ENCODE data around the gene DGKI. TPM values are rescaled to one million over a fixed set of nuclear protein-coding genes. Genes with fewer than 3 reads are reported as not detected.

DGKI gene
- total RNA-seq, 1 donor from 2014 or later, result 1.5 TPM

DNA sequence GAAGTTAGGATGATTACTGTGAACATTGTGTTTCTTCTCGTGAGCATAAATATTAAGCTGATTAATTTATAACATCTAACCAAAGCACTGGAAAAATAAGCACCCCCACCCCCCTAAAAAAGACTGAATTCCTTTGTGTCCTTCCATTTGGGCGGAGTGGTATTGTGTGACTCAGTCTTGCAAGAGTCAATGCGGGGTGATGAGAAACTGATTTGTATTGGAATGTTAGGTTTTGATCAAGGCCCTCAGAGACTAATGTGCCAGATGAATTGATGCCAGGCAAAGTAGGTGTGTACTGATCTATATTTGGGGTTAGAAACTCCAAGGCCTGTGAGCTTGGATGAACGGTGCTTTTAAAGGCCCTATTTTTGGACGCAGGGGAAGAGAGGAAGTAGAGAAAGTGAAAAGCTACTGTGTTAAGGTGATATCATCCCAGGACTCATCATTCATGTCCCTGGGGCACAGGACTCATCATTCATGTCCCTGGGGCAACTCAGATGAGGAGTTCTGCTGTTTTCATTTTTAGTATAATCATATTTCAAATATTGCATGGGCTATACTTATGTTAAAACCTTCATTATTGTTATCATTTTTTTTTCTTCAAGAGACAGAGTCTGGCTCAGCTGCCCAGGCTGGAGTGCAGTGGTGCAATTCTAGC, 442.0 kb downstream of the DGKI start:
- DNase-seq, result no peak

DNA sequence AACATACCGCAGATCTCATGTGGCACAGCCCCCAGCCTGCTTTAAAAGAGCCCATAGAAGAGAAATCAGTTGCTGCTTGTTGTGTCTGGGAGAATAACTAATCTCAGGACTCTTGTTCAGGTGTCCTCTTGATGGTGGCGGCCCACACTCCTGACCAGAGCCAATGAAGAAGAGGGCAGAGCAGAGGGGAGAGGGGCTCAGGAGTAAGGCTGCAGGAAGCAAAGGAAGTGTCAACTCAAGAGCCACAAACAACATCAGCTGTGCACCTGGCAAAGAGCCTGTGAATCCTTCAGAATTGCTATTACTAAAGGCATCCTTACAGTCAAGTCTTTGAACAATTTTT, 443.4 kb downstream of the DGKI start:
- DNase-seq, result no peak

DNA sequence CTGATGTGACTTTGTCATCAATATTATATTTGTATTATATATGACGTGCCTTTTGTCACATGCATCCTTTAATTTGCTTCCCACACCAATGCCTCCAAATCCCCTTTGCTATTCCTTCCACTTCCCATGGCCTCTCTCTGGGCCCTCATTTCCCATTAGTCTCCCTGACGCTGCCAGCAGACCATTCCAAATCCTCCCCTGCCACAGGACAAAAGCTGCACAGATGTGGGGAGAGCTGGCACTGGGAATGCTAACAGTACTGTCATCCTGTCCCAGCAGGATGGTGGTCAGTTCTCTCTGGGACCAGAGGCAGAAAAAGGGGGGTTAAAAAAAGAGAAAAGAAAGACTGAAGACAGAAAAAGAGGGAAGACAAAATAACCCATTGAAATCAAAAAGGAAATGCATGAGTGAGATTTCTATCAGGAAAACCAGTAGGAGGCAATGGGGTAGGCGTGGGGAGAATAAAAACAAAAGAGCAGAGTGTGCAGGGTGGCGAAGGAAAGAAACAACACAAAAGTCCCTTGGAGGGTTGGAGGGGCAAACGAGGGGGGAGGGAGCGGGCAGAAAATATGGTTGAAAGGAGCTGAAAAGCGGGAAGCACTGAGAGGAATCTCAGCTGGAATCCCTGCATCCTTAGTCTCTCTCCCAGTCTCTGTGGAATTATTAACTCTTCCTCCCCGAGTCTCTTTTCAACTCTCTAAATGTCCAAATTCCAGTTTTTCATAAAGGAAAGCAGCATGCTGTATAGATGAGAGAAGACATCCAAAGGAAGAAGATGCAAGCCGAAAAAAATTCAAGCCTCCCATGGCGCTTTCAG, 444.0 kb downstream of the DGKI start:
- DNase-seq, result no peak

DNA sequence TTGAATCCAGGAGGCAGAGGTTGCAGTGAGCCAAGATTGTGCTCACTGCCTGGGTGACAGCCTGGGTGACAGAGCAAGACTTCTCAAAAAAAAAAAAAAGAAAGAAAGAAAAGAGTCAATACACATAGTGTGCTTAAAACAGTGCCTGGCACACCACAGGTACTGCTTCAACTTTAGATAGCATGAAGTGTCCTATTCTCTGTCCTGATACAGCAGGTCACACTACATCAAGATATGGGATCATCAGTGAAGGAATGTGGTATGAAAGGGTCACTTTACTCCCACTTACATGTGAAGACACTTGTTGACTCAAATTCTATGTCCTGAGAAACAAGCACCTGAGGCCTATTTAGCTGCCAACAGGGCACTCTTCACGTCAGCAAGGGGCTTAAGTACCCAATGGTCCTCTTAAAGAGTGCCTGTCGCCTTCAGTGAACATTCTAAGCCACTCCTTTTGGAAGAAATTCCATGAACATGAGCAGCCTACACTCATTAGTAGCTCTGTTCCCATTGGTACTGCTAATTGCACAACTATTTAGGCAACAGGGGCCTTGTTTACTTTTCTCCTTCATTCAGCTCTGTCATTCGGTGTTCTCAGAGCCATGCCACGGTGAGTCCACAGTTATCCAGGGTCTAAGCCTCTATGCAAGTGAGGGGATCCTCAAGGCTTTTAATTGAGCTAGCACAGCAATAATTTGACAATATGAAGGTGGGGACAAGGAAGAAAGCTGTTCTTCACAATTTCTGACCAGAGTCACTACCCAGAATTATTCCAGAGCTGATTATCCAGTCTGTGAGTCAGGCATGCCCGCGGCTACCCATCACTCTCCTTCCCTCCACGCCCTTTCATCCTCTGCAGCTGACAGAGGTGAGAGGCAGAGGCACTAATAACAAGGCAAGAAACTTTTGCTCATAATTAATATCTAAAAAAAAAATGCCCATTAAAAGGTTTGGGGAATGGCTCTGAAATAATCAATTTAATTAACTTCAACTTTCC, 446.6 kb downstream of the DGKI start:
- DNase-seq, result no peak

DNA sequence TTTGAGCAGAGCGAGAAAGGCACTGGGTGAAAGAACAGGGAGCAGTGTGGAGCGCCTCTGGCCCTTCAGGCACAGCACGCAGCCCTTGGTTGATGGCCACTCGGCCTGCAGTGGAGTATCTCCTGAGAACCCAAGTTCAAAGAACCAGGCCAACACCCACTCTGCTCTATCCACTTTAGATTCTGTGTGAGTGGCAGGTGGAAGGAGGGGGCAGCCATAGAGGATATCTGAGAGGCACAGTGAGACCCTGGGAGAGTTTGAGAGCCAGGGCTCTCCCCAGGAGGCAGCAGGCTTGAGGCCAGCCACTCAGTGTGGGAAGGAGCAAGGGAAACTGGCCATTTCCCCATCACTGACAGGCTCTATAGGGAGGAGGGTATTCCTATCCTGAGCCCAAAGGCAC, 450.7 kb downstream of the DGKI start:
- DNase-seq, result no peak

DNA sequence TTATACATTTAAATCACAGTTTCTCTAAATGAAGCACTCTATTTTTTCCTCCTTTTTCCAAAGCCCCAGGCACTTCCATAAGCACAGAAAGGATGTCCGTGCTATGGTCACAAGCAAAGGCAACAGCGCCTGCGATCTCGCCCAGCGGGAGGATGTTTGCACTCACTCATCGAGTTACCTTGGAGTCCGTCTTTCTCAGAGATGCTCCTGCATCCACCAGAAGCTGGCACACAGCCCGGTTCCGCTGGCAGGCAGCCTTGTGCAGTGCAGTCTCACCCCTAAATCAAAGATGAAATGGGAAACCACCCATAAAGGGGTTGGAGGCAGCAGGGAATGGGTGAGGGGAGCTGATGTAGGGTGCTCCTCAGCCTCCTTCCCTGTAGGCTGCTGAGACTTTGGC, 451.4 kb downstream of the DGKI start:
- no peak for DNase-seq

DNA sequence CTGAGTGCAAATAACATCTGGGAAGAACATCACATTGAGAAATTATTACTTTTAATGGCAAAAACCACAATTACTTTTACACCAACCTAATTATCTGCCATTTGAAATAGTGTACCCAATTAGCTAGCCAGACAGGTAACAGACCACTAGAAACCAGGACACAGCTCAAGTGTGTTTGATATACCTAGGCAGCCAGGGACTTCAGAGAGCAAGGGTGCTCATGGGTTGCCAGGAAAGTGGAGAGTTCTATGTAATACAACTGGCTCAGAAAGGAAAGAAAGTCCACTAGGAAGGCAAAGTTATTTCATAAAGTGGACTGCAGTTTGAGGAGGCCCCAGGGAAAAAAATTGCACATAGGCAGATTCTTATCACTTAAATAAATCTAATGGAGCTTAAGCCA, 453.2 kb downstream of the DGKI start:
- no peak for DNase-seq

DNA sequence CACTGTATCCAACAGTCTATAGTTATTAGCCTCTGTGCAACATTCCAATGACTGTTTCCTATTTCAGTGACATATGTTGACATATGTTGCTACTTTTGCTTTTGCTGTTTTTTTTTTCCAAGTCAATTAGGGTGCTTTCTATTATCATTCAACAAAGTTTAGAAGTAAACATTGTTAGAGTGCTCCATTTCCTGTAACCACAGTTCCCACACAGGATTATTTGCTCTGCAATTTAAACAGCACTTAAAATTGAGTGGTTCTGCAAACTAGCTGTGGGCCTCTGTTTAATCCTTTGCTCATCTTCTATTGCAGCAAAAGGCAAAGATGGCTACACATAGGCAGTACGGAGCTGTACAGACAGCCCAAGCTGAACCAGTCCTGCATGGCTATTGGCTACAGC, 456.7 kb downstream of the DGKI start:
- no peak for DNase-seq

DNA sequence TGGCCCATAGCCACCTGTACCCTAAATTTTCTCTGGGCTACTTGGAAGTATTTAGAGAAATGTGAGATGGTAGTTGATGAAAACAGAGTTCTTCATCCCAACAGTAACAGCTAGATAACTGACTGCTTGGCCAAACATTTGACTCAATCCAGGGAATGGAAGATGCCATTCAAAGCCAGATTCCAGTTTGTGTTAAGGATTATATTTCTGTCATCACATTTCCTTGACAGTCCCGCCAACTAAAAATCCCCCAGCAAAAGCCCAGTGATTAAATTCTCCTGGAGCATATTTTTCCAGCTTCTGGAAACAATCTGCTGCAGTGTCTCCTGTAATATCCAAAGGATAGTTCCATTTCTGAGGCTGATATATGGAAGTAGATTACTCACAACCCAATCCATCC, 457.9 kb downstream of the DGKI start:
- DNase-seq, result no peak

DNA sequence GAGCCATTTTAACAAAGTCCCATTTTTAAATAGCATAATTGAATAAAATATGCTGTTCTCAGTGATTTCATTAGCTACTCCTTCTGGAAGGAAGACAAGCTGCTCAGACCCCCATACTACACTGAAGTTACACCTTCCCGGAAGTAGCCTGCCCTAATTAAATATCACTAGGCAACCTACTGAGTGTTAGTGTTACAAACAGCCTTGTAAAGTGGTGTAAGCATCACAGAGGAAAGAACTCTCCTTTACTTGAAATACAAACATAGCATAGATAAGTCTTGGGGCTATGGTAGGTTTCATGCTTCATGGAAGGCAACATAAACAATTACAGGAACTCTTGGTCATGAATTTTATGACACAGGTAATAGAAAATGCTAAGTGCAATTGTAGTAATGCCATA, 459.8 kb downstream of the DGKI start:
- no peak for DNase-seq

DNA sequence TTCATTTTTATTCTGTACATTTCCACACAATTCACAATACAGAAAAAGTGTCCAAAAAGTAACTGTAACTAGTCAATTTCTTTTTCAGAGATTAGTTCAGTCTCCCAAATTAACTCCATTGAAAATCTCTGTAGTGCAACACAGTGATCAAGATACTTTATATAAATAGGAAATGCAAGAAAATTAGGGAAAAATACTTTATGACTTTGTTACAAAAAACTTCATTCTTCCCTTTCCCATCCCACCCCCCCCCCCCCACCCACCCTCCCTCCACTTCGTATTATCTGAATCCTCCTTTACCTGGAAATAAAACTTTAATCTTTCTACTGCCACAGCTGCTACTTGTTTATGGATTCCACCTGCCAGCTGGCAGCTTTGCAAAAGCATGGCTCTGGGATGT, 465.7 kb downstream of the DGKI start:
- DNase-seq, result no peak

DNA sequence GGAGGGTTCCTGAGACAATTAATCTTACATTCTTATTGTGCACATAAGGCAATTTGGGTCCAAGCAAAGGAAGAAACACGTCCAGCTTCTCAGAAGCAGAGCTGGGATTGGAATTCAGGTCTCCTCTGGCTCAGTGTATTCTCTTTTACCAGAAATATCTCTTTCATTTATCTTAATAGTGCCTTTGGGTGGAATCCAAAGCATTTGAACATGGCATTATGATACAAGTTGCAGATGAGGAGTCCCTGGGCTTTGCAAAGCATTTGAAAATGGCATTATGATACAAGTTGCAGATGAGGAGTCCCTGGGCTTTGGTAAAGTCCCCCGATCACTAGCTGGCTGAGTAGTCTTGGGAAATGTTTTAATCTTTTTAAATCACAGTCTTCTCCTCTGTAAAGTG, 473.3 kb downstream of the DGKI start:
- no peak for DNase-seq

DNA sequence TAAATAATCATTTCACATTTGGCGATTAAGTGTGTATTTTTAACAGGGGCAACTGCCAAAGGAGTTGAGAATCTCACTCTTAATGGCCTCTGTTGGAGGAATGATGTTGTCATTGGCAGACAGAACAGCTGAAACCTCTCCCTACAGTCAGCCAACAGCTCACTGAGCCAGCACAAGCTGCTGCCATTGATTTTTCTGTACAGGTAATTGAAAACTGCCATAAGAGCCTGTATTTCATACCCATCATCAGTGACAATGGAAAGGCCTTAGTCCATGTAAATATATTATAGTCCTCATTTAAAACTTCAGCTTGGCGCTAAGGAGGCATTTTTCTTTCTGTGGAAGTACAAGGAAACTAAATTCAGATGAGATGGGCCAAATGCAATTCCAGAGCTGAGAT, 475.2 kb downstream of the DGKI start:
- DNase-seq, result no peak

DNA sequence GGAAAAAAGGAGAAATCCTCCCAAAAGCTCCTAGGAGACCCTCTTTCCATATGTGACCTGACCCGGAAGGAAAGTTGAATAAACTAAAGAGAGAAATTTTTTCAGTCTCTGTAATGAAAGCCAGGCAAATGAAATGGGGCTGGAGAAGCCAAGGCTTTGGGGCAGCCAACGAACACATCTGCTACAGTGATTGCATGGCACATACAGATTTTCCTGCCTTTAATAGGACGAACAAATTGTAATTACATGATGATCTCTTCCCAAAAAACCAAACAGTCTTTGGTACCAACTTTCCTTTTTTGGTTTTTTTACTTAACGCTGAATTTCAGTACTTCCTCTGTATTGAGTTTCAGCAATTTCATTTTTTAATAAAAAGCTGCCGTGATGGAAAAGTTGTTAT, 479.8 kb downstream of the DGKI start:
- DNase-seq, result no peak

DNA sequence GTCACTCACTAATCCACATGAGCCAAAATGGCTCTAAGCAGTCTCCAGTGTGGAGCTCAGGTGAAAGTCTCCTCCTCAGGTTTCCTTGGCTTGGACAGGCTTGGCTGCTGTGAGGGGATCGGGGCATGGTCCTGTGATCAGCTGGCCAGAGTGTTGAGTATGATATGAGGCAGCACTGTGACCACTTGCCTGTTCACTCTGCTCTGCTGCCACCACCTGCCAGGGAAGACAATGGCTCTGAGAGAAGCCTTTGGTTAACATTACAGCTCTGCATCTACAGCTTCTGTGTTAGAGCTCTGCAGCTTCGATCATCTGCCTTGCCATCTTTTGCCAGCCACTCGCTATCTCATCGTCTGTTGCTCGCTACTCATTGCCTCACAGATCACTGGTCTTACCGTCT, 483.1 kb downstream of the DGKI start:
- no peak for DNase-seq

DNA sequence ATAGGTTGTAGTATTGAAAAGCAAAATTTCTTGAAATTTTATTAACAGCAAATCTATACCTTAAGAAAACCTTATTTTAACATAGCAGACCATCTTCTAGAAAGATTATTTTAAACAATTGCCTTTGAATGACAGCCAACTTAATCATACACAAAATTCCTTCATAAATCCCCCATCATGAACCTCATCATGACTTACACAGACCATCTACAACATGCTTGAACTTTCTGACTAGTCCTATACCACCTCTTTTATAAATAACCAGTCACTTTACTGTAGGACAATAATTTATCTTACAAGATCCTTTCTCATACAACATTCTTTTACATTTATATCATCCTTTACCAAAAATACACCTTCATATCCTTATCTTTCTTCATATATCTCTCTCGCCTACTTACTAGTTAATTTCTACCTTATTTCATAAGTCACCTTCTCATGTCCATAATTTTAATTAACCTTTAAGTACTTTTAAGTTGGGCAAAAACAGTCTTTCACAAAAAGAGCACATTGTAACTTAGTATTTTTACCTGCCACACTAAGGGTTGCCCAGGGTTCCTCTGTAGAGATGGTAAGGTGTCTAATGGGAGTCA, 486.6 kb downstream of the DGKI start:
- no peak for DNase-seq

DNA sequence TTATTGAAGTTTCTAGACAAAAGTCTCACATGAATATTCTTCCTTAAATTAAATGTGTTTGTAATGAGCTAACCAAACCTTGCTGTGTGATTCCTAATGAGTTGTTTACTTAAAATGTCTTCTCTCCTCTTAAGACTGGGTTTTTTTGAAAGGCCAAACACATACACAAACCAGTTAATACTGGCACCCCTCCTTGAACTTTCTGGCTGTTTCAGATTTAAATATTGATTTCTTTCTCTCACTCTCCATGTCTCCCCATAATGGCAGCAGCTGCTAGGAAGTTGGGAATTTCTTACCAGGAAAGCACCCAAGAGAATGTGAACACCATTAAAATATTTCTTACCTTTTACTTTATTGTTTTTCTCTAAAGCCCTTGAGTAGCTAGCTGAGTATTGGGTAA, 491.8 kb downstream of the DGKI start:
- DNase-seq, result no peak

DNA sequence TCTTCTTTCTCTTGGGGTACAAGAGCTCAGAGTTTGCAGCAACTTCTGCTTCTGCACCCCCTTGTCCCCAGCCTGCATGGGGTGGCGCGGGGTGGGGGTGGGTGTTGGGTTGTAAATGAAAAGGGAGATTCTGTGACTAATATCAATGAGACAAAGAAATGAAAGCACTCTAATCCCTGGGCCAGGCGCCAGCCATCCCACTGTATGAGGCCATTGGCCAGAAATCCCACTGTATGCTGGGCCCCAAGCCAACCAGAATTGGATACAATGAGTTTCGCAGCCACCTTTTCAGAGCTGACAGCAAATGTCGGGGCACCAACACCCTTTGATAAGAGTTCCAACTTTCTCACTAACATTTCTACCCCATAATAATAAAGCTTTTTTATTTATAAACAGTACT, 492.4 kb downstream of the DGKI start:
- no peak for DNase-seq

DNA sequence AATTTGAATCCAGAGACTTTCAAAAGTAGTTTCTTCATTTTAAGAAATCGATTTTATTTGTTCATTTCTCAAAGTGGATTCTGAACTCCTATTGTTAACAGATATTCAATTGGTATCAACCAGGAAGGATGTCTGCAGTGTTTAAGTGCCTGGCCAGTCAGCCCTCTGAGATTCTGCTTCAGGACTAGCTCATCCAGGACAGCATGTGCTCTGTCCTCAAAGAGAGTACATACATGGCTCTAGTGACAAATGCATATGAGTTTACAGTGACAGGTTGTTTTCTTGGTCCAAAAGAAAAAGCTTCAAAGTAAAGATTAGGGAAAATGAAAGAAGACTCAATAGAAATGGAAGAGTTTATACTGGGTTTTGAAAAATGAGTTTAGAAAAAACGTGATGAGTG, 494.8 kb downstream of the DGKI start:
- DNase-seq, result no peak

DNA sequence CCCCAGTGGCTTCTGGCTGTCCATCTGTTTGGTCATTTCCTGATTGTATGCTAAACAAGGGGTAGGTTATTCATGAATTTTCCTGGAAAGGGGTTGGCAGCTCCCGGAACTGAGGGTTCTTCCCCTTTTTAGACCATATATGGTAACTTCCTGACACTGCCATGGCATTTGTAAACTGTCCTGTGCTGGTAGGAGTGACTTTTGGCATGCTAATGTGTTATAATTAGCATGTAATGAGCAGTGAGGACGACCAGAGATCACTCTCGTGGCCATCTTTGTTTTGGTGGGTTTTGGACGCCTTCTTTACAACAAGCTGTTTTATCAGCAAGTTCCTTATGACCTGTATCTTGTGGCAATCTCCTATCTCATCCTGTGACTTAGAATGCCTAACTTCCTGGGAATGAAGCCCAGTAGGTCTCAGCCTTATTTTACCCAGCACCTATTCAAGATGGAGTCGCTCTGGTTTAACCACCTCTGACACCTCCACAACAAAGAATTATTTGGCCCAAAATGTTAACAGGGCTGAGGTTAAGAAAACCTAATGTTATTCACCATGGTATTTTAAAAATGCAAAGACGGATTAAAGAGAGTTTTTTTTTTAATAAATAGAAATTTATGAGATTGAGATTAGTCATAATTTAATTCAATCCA, 500.9 kb downstream of the DGKI start:
- DNase-seq, result no peak

DNA sequence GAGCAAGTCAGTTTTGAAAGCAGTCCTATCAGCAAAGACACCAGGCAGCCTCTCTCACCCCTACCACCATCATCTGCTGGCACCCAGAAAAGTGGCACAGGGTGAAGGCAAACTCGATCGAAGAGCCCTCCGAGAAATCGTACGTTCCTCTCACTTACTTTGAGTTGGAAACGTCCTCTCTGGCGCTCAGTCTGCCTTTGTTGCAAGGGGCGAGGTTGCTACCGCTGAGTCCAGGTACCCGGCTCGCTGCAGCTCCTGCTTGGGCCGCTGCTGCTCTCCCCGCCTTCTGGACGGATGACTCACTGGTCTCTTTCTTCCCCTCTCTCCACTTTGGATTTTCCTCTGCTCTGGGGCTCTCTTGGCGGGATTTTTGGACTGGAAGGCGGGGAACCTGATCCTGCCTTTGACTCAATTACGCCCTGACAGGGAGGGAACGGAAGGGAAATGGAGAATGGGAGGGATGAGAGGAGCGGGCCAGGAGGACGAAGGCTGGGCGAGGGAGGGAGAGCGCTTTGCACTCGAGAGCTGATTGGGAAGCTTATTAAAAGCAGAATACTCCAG, 503.4 kb downstream of the DGKI start, which contains the start of gene PTN:
Gene PTN (minus strand): TSS at position 453 of the 561 bp plus-strand sequence. CDS start 88,760 bp downstream, outside the sequence.
- DNase-seq, result peak; percentile 11

DNA sequence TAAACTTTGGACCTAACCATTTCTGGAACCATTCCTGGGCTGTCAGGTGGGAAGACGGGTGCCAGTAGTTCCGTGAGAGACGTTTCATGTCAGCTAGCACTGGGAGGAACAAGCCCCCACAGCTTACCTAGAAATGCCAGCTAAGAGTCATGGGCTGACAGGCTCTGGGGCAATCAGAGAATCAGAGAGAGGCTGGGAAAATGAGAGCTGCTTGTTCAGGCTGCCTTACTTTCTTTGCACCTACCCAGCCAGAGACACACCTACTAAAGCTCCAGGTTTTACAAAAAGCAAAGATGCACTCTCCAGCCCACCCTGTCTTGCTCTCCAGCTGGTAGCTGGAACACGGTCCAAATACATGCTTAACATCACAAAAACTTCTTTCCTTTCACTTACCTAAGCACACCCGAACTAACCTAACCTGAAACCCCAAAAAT, 503.9 kb downstream of the DGKI start:
- DNase-seq, result no peak
